HG03066 (cell line): ENCODE results near the gene FOXO1.

ENCODE experiments used
- ATAC-seq: cut with Tn5 transposase; IDR thresholded peaks from one replicate; pipeline ENCODE4 v1.9.1; 2021; ENCODE audit warnings: low read depth; ENCODE audit not compliant: unreplicated experiment

Gene FOXO1

GRCh38 chr13:40666933-40667621, 636 bp upstream of the FOXO1 start:
- ATAC-seq, result peak; percentile 8

GRCh38 chr13:40665126-40666044, 1.1 kb downstream of the FOXO1 start:
- peak; percentile 1 for ATAC-seq

GRCh38 chr13:40664350-40665125, 1.9 kb downstream of the FOXO1 start:
- ATAC-seq, result peak; percentile 20

GRCh38 chr13:40664100-40664349, 2.4 kb downstream of the FOXO1 start:
- peak; percentile 20 for ATAC-seq

- ATAC-seq, result peak; percentile 29
Measured at GRCh38 chr13:40662866-40663265, 3.6 kb downstream of the FOXO1 start.

- no peak for ATAC-seq
Measured at GRCh38 chr13:40661875-40662665, 4.4 kb downstream of the FOXO1 start.

GRCh38 chr13:40660692-40661091, 5.7 kb downstream of the FOXO1 start:
- no peak for ATAC-seq

- ATAC-seq, result no peak
Measured at GRCh38 chr13:40660141-40660664, 6.2 kb downstream of the FOXO1 start.

- ATAC-seq, result no peak
Measured at GRCh38 chr13:40657951-40658350, 8.5 kb downstream of the FOXO1 start.

- ATAC-seq, result no peak
Measured at GRCh38 chr13:40657307-40657706, 9.1 kb downstream of the FOXO1 start.

GRCh38 chr13:40656358-40656757, 10.1 kb downstream of the FOXO1 start:
- no peak for ATAC-seq

GRCh38 chr13:40653527-40654318, 12.7 kb downstream of the FOXO1 start:
- no peak for ATAC-seq

- ATAC-seq, result peak; percentile 45
Measured at GRCh38 chr13:40652588-40652940, 13.9 kb downstream of the FOXO1 start.

- ATAC-seq, result peak; percentile 42
Measured at GRCh38 chr13:40651866-40652587, 14.4 kb downstream of the FOXO1 start.

GRCh38 chr13:40648841-40649240, 17.6 kb downstream of the FOXO1 start:
- no peak for ATAC-seq

- ATAC-seq, result no peak
Measured at GRCh38 chr13:40648040-40648439, 18.4 kb downstream of the FOXO1 start.

- ATAC-seq, result no peak
Measured at GRCh38 chr13:40644838-40645604, 21.4 kb downstream of the FOXO1 start.

GRCh38 chr13:40640845-40641458, 25.5 kb downstream of the FOXO1 start:
- ATAC-seq, result no peak
